D341Med (cell line): ENCODE measurements around the gene NLRP12.
A peak's percentile ranks its signal among the peaks of the same experiment; 100 is the strongest.
"Not testable (repeated sequence)": the region's sequence is repeated elsewhere in the genome, so short reads cannot be mapped to it uniquely, and the experiment has no call there.

Experiments
- DNase-seq: peaks from one replicate; pipeline ENCODE4 v3.0.0; 2012; ENCODE audit warnings: low spot score

Gene NLRP12, protein sequence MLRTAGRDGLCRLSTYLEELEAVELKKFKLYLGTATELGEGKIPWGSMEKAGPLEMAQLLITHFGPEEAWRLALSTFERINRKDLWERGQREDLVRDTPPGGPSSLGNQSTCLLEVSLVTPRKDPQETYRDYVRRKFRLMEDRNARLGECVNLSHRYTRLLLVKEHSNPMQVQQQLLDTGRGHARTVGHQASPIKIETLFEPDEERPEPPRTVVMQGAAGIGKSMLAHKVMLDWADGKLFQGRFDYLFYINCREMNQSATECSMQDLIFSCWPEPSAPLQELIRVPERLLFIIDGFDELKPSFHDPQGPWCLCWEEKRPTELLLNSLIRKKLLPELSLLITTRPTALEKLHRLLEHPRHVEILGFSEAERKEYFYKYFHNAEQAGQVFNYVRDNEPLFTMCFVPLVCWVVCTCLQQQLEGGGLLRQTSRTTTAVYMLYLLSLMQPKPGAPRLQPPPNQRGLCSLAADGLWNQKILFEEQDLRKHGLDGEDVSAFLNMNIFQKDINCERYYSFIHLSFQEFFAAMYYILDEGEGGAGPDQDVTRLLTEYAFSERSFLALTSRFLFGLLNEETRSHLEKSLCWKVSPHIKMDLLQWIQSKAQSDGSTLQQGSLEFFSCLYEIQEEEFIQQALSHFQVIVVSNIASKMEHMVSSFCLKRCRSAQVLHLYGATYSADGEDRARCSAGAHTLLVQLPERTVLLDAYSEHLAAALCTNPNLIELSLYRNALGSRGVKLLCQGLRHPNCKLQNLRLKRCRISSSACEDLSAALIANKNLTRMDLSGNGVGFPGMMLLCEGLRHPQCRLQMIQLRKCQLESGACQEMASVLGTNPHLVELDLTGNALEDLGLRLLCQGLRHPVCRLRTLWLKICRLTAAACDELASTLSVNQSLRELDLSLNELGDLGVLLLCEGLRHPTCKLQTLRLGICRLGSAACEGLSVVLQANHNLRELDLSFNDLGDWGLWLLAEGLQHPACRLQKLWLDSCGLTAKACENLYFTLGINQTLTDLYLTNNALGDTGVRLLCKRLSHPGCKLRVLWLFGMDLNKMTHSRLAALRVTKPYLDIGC

DNA sequence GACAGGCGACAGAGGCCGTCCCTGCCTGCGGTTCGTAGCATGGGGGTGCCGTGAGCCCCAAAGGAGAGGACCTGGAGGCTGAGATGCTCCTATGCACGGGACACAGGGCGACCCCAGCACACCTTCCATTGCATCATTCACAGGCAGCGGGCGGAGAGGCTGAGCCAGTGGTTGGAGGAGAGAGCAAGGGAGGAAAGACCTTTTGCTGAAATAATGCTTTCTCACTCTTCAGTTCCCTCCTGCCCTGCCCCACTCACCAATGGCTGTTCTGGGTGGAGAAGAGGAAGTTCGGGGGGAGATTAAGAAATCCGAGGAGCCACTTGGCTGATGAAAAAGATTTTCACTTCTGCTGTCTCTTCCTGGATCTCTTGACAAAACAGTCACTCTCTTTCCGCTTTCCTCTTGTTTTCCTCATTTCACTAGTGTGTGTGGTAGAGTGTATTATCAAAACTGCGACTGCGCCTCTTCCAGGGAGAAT lies at the start of gene NLRP12:
NLRP12 (minus strand) TSS at position 181 of the 478 bp plus-strand sequence; CDS start at position 41, 140 bp downstream.
- DNase-seq: no peak

GRCh38 chr19:53872762-53873161 lies 48.6 kb upstream of the NLRP12 start:
- DNase-seq: no peak

DNA sequence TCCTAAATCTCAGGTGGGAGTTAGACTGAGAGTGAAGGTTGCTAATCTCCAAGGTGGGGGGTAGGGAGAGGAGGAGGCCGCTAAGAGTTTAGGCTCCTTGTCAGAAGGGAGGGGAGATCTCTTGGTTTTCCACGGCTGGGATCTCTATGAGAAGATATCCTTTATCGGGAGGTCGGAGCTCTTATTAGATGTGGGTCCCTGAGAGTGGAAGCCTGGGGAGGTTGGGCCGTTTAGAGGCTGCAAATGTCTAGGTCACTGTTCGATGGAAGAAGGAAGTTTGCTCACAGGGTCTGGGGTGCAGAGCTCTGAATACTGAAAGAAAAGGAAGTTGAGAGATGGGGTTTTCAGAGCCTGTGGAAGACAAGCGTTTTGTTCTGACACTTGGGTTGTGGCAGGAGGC lies 47.3 kb upstream of the NLRP12 start:
- no peak for DNase-seq

- DNase-seq: no peak
These were observed 46.4 kb upstream of the NLRP12 start for GRCh38 chr19:53870485-53870844.

GRCh38 chr19:53869805-53870484 lies 45.8 kb upstream of the NLRP12 start:
- DNase-seq: not testable (repeated sequence)

DNA sequence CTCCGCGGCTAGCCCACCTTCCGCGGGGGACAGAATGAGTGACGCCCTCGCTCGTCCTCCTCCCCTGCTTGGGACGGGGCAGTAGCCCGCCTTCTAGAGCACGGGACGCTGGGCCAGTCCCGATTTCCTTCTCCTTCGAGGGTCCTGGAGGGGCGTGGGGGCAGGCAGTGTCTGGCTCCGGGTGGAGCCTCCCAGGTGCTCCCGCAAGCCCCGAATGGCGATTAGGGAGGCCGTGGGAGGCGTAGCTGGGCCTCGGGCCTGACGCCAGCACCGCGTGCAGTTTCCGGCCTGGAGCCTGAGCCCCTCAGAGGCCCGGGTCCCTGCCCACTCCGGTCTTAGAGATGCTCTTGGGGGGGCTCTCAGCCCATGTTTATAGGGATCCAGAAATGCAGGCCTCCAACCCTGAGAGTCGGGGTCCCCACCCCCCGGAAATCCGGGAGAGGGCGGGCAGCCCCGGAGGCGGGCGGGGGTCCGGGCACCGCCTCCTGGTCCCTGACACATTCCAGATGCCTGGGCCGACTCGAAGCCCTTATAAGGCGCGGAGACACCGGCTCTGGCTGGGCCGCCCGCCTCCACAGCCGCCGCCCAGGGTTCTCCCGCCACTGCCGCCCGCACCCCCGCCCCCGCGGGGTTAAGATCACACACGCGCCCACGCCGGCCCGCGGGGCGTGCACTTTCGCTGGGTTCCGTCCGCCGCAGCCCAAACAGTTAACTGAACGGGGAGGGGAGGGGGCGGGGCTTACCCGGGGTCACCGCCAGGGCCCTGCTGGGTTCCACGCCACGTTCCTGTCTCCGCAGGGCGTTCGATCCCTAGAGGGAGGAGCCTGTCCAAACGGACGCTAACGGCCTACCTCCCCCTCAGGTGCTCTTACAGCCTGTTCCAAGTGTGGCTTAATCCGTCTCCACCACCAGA lies 45.0 kb upstream of the NLRP12 start:
- DNase-seq: peak; percentile 87

- peak; percentile 50 for DNase-seq
These were observed 44.2 kb upstream of the NLRP12 start for GRCh38 chr19:53868091-53868891.

- DNase-seq: peak; percentile 88
These were observed 43.3 kb upstream of the NLRP12 start, which contains the start of gene MYADM for GRCh38 chr19:53867225-53868090. Gene MYADM (plus strand): TSS chr19:53867883. CDS start chr19:53873530, 5,647 bp downstream.

DNA sequence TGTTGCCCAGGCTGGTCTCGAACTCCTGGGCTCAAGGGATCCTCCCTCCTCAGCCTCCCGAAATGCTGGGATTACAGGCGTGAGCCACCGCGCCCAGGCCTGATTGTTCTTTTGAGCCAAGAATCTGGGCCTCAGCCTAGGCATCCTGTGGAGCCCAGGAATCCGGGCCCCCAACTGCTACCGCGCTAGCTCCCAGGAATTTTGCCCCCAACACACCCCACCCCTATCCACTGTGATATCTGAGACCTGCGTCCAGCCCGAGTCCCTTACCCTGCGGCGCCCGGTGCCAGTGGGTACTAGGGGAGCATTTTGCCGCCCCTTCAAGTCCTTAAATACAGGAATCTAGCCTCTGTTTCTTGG lies 42.7 kb upstream of the NLRP12 start:
- DNase-seq: no peak

DNA sequence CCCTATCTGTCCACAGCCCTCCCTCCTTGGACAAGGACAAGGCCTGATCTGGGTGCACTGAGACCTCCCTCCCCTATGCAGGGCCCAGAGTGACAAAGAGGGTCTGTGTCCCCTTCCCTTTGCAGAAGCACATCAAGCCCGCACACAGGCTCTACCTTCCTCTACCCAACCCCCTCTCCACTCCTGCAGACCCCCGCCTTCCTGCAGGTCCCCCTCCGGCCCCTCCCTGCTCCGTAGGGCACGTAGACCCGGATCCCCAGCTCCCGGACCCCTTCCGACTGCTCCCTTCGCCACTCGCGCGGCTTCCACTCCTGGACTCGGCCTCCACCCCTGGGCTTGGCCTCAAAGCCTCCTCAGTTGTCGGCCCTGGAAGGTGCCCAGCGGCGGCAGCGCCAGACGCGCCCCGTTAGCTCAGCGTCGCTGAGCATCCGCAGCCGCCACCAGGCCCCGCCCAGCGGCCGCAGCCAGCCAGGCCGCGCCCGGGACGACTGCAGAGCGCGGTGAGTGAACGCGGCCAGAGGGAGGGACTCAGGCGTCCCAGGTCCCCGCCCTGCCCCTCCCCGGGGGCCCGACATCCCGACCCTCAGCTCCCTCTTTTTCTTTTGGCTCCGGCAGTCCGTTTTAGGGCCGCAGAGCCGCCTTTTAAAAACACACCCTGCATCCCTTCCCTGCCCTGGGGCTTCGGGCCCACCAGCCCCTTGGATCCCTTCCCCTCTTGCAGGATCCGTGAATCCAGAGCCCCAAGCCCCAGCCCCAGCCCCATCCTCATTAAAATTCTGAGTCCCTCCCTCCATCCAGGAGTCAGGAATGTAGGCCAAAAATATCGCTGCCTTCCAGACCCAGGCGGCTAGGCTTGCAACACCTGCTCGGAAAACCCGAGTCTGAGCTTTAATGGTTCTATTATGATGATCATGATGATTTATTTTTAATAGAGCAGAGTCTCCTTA lies 42.1 kb upstream of the NLRP12 start:
- no peak for DNase-seq

GRCh38 chr19:53865523-53865917 lies 41.4 kb upstream of the NLRP12 start:
- DNase-seq: no peak

GRCh38 chr19:53864308-53864836 lies 40.3 kb upstream of the NLRP12 start:
- DNase-seq: no peak

- DNase-seq: no peak
These were observed 29.6 kb upstream of the NLRP12 start for GRCh38 chr19:53853707-53854106.

- no peak for DNase-seq
These were observed 25.1 kb upstream of the NLRP12 start for GRCh38 chr19:53849237-53849676.

GRCh38 chr19:53847555-53847954 lies 23.4 kb upstream of the NLRP12 start:
- no peak for DNase-seq

DNA sequence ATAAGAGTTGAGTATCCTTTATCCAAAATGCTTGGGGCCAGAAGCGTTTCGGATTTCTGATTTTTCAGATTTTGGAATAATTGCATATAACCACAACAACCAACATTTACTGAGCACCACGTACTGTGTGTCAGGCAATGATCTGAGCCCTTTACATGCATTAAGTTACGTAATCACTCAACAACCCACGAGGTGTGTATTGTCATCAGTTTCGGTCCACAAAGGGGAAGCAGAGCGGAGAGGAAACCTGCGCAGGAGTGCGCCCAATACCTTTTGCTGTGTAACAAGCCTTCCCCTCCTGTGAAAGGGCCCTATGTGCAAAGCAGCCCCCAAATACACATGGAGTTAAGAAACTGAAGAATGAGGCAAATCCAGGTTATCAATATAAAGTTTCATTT lies 20.7 kb upstream of the NLRP12 start:
- no peak for DNase-seq

DNA sequence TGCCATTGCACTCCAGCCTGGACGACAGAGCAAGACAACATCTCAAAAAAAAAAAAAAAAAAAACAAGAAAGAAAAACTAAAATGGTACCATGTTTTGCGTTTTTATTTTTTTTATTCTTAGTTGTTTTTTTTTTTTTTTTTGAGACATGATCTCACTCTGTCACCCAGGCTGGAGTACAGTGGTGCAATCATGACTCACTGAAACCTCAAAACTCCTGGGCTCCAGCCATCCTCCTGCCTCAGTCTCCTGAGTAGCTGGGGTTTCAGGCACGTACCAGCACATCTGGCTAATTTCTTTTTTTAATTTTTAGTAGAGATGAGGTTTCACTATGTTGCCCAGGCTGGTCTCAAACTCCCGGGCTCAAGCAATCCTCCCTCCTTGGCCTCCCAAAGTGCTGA lies 16.8 kb upstream of the NLRP12 start:
- DNase-seq: not testable (repeated sequence)

DNA sequence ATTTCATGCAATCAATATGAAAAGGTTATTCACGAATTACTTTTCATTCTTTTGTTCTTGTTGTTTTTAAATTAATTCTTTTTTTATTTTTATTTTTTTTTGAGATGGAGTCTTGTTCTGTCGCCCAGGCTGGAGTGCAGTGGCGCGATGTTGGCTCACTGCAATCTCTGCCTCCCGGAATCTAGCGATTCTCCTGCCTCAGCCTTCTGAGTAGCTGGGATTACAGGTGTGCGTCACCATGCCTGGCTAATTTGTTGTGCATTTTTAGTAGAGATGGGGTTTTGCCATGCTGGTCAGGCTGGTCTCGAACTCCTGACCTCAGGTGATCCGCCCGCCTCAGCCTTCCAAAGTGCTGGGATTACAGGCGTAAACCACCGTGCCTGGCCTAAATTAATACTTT lies 16.1 kb upstream of the NLRP12 start:
- DNase-seq: not testable (repeated sequence)
